Mammary epithelial cell (primary cell): ENCODE results near the gene LEPROT.

Experiments used
- CTCF ChIP-seq, 2 donors: IDR thresholded peaks in 1 of 2; conservative IDR thresholded peaks in 1 of 2; 2 replicates each; pipeline ENCODE4 v1.5.1; 2011 to 2012; ENCODE audit warnings: inconsistent platforms in 2 of 2, low read length in 2 of 2, mild to moderate bottlenecking in 2 of 2, control low read depth in 1 of 2, low read depth in 1 of 2; ENCODE audit not compliant: insufficient read depth in 1 of 2; ENCODE audit errors: extremely low read depth in 1 of 2
- EZH2 ChIP-seq: IDR thresholded peaks from 2 replicates; pipeline ENCODE4 v1.6.1; 2012; ENCODE audit warnings: low read length, inconsistent platforms, borderline replicate concordance

DNA sequence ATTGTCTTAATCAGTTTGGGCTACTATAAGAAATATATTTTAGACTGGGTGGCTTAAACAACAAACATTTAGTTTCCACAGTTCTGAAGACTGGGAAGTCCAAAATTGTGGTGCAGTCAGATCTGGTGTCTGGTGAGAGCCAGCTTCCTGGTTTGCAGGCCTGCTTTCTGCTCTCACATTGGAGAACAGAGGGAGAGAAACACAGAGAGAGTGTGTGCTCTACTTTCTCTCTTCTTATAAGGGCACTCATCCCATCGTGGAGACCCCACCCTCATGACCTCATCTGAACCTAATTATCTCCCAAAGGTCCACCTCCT, 4.1 kb downstream of the LEPROT start:
- TF ChIP-seq CTCF (conservative IDR thresholded peaks at IDR 0.05 in 1 of 2, IDR thresholded peaks at IDR 0.05 in 1 of 2; ENCODE audit: extremely low read depth in 1 of 2, insufficient read depth in 1 of 2, low read depth in 1 of 2, low read length in 2 of 2) = no peak
- TF ChIP-seq EZH2 = no peak
